ENCODE measurements around the gene RAB36.

DNA sequence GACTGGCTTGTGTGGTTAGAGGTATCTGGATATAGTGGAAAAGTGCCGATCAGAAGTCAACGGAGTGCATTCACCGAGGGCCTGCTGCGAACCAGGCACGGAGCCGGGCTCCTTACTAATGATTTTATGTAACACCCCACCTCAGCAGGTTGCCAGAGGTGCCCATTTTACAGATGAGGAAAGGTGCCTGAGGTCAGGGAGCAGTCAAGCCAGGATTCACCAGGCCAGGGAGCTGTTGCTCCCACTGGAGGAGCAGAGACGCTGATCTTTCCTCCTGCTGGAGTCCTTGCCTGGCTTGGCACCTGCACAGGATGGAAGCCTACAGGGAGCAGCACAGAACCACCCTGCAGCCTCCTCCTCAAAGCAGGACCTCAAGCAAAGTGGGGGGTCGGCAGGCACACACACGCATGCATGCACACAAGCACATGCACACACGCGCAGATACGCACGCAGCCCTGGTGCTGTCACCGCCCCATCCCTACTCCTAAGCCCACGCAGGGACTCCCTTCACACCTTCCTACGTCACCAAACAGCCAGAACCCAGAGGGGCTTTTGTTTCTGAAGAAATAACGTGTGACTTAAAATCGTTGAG, 19.7 kb upstream of the RAB36 start:
- TF ChIP-seq, protein P1, sequence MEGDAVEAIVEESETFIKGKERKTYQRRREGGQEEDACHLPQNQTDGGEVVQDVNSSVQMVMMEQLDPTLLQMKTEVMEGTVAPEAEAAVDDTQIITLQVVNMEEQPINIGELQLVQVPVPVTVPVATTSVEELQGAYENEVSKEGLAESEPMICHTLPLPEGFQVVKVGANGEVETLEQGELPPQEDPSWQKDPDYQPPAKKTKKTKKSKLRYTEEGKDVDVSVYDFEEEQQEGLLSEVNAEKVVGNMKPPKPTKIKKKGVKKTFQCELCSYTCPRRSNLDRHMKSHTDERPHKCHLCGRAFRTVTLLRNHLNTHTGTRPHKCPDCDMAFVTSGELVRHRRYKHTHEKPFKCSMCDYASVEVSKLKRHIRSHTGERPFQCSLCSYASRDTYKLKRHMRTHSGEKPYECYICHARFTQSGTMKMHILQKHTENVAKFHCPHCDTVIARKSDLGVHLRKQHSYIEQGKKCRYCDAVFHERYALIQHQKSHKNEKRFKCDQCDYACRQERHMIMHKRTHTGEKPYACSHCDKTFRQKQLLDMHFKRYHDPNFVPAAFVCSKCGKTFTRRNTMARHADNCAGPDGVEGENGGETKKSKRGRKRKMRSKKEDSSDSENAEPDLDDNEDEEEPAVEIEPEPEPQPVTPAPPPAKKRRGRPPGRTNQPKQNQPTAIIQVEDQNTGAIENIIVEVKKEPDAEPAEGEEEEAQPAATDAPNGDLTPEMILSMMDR (IDR thresholded peaks at IDR 0.05 in 8 of 11, conservative IDR thresholded peaks at IDR 0.05 in 3 of 11): no peak
- no peak for TF ChIP-seq POLR2A (IDR thresholded peaks at IDR 0.05)

All from spleen (tissue), 7 donors.